Lower leg skin (tissue), 3 donors: Measurements from ENCODE around the gene MYO3B.

ENCODE experiments used
- CTCF ChIP-seq, 3 donors: fragments of 450-650 bp; IDR thresholded peaks; one replicate each; pipeline ENCODE4 v1.5.1; 2016; ENCODE audit warnings: antibody characterized with exemption in 3 of 3, mild to moderate bottlenecking in 3 of 3, moderate library complexity in 2 of 3
- POLR2A ChIP-seq, 2 donors: fragments of 450-650 bp; IDR thresholded peaks; one replicate each; pipeline ENCODE4 v1.6.1; 2016 to 2017; ENCODE audit warnings: antibody characterized with exemption in 2 of 2, mild to moderate bottlenecking in 1 of 2, moderate library complexity in 1 of 2

GRCh38 chr2:170411660-170412059 is 233.7 kb downstream of the MYO3B start:
- TF ChIP-seq CTCF (IDR thresholded peaks at IDR 0.05) = no peak
- no peak for TF ChIP-seq POLR2A (IDR thresholded peaks at IDR 0.05)
